HCT116 (cell line): Measurements from ENCODE around the gene PLXNC1.

Experiments used
- CEBPB ChIP-seq: IDR thresholded peaks from 2 replicates; pipeline ENCODE4 v1.6.1; 2012; ENCODE audit warnings: low read depth
- CTCF ChIP-seq, 3 experiments: fragments of 200-600 bp in 1 of 3; sonication (generic) in 1 of 3; IDR thresholded peaks in 2 of 3; conservative IDR thresholded peaks in 1 of 3; 2 replicates each; pipeline ENCODE4 v1.5.1; 2012 to 2017; ENCODE audit warnings: low read depth in 2 of 3, low read length in 2 of 3, antibody characterized with exemption in 1 of 3, borderline replicate concordance in 1 of 3, control low read depth in 1 of 3, mild to moderate bottlenecking in 1 of 3, mixed read lengths in 1 of 3, mixed run types in 1 of 3, moderate library complexity in 1 of 3; ENCODE audit not compliant: insufficient read depth in 1 of 3
- EGR1 ChIP-seq: IDR thresholded peaks from 2 replicates; pipeline ENCODE4 v1.6.1; 2012; ENCODE audit warnings: low read depth
- ELF1 ChIP-seq: IDR thresholded peaks from 2 replicates; pipeline ENCODE4 v1.6.1; 2012; ENCODE audit warnings: low read depth, borderline replicate concordance
- EZH2 ChIP-seq: fragments of 200-600 bp; sonication (generic); IDR thresholded peaks from 2 replicates; pipeline ENCODE4 v1.6.1; 2017; ENCODE audit warnings: antibody characterized with exemption, mixed run types
- EZH2phosphoT487 ChIP-seq: fragments of 200-600 bp; IDR thresholded peaks from 2 replicates; pipeline ENCODE4 v1.6.1; 2018; ENCODE audit warnings: antibody characterized with exemption, borderline replicate concordance
- POLR2A ChIP-seq: IDR thresholded peaks from 2 replicates; pipeline ENCODE4 v1.7.0; 2011; ENCODE audit warnings: borderline replicate concordance; ENCODE audit not compliant: insufficient read depth, insufficient read length; ENCODE audit errors: extremely low read depth
- POLR2AphosphoS5 ChIP-seq: IDR thresholded peaks from 2 replicates; pipeline ENCODE4 v1.6.1; 2011; ENCODE audit warnings: mild to moderate bottlenecking, low read depth, low read length, moderate library complexity
- SP1 ChIP-seq: IDR thresholded peaks from 2 replicates; pipeline ENCODE4 v1.6.1; 2012; ENCODE audit warnings: low read depth
- SRF ChIP-seq: IDR thresholded peaks from 2 replicates; pipeline ENCODE4 v1.6.1; 2012; ENCODE audit warnings: low read depth
- YY1 ChIP-seq: IDR thresholded peaks from 2 replicates; pipeline ENCODE4 v1.6.1; 2011; ENCODE audit warnings: low read length, low read depth, moderate library complexity, mild to moderate bottlenecking; ENCODE audit not compliant: insufficient replicate concordance; ENCODE audit errors: extremely low read depth
- ZNF274 ChIP-seq: fragments of 200-500 bp; sonication (Bioruptor generic); IDR thresholded peaks from 2 replicates; pipeline ENCODE4 v1.6.1; 2014; ENCODE audit warnings: mild to moderate bottlenecking, low read depth, low read length, inconsistent platforms
- TF ChIP-seq, protein P1 (sequence below): IDR thresholded peaks from 2 replicates; pipeline ENCODE4 v1.6.1; 2012; ENCODE audit warnings: low read depth

DNA sequence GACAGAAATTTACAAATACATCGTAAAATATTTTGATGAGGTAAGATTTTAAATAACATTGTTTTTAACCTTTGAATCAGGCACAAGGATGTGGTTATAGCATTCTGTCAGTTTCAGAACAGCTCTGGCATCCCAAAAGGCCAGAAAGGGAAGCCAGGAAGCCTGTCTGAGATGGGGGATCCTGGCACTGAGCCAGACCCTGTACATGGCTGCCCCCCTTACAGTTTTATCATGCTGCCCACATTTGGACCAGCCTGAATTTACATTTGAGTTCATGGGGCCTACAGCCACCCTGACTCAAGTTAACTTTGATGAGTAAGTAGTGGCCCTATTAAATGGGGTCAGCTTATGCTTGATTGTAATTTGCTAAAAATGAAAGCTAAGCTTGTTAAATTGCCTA is 155.6 kb downstream of the PLXNC1 start:
- TF ChIP-seq CTCF (IDR thresholded peaks at IDR 0.05 in 2 of 3, conservative IDR thresholded peaks at IDR 0.05 in 1 of 3; ENCODE audit: borderline replicate concordance in 1 of 3, insufficient read depth in 1 of 3, low read depth in 2 of 3, low read length in 2 of 3) (no peak), POLR2A (no peak), CEBPB (no peak), SP1 (no peak), YY1 (no peak), SRF (no peak), ELF1 (no peak), EGR1 (no peak), ZNF274 (no peak), EZH2 (no peak), POLR2AphosphoS5 (no peak), EZH2phosphoT487 (no peak)
- TF ChIP-seq, protein P1, sequence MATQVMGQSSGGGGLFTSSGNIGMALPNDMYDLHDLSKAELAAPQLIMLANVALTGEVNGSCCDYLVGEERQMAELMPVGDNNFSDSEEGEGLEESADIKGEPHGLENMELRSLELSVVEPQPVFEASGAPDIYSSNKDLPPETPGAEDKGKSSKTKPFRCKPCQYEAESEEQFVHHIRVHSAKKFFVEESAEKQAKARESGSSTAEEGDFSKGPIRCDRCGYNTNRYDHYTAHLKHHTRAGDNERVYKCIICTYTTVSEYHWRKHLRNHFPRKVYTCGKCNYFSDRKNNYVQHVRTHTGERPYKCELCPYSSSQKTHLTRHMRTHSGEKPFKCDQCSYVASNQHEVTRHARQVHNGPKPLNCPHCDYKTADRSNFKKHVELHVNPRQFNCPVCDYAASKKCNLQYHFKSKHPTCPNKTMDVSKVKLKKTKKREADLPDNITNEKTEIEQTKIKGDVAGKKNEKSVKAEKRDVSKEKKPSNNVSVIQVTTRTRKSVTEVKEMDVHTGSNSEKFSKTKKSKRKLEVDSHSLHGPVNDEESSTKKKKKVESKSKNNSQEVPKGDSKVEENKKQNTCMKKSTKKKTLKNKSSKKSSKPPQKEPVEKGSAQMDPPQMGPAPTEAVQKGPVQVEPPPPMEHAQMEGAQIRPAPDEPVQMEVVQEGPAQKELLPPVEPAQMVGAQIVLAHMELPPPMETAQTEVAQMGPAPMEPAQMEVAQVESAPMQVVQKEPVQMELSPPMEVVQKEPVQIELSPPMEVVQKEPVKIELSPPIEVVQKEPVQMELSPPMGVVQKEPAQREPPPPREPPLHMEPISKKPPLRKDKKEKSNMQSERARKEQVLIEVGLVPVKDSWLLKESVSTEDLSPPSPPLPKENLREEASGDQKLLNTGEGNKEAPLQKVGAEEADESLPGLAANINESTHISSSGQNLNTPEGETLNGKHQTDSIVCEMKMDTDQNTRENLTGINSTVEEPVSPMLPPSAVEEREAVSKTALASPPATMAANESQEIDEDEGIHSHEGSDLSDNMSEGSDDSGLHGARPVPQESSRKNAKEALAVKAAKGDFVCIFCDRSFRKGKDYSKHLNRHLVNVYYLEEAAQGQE: no peak
